AG04450 (cell line): ENCODE results near the gene CASP7. TPM values are rescaled to one million over a fixed set of nuclear protein-coding genes. Genes with fewer than 3 reads are reported as not detected.

Experiments used
- CTCF ChIA-PET: fragments of 300-600, 350-600 bp; formaldehyde crosslinking; extraction: SDS; loops from one replicate; lab custom pipeline; 2022; ENCODE audit warnings: antibody characterized with exemption, inconsistent platforms; lab: Charles Lee
- POLR2A ChIA-PET: fragments of 350-600 bp; formaldehyde crosslinking; extraction: SDS; loops from one replicate; lab custom pipeline; 2021; ENCODE audit warnings: antibody characterized with exemption, inconsistent platforms; lab: Yijun Ruan, JAX
- DNase-seq: peaks from one replicate; pipeline ENCODE4 v3.0.0-alpha.2; 2011; ENCODE audit warnings: low read depth, low spot score
- H3K27ac ChIP-seq: one replicate; pipeline ENCODE4 v1.5.1; 2012; ENCODE audit warnings: low read depth, low read length, control low read depth
- H3K27me3 ChIP-seq: one replicate; pipeline ENCODE4 v1.6.0; 2012; ENCODE audit warnings: low read length; ENCODE audit not compliant: control insufficient read depth, insufficient read depth
- H3K4me3 ChIP-seq: 2 replicates; pipeline ENCODE4 v1.5.1; 2011; ENCODE audit warnings: mild to moderate bottlenecking, low read depth, low read length, control low read depth
- H3K9me3 ChIP-seq: 2 replicates; pipeline ENCODE4 v1.5.1; 2012; ENCODE audit warnings: low read length; ENCODE audit not compliant: control insufficient read depth, insufficient read depth
- CTCF ChIP-seq: IDR thresholded peaks from 2 replicates; pipeline ENCODE4 v1.5.1; 2011; ENCODE audit warnings: low read depth, low read length, control low read depth, inconsistent platforms
- polyA plus RNA-seq: library from polyadenylated mRNA; depleted of rRNA; stranded (reverse); fragments of >200 nt; gene quantifications from 2 replicates; pipeline ENCODE4 v1.2.3, GENCODE V29; 2011

CASP7 gene
- polyA plus RNA-seq, 1 experiment: 33.7 TPM

- no peak for TF ChIP-seq CTCF
- Histone ChIP-seq H3K9me3 (no peaks in the 10 kb centered on the region), H3K27me3 (no peaks in the 10 kb centered on the region), H3K4me3 (no peak overlapping the region), H3K27ac (no peak overlapping the region)
- CTCF ChIA-PET: interaction anchor here (0.5 kb wide), 1 partner anchor 9 kb away, joined by 3 read pairs; no protein-coding TSS in a partner anchor
- POLR2A ChIA-PET: interaction anchor here (0.7 to 0.9 kb wide), 2 partner anchors 9 to 438 kb away, joined by 3 read pairs; partner anchors contain the start of gene CCDC186
- DNase-seq: no peak
These were observed 56.9 kb downstream of the CASP7 start for GRCh38 chr10:113736576-113736975.

GRCh38 chr10:113739031-113739430 is 59.3 kb downstream of the CASP7 start:
- no peak overlapping the region for H3K27ac ChIP-seq
- H3K27me3 ChIP-seq: no peaks in the 10 kb centered on the region
- no peaks in the 10 kb centered on the region for H3K9me3 ChIP-seq
- POLR2A ChIA-PET: no interaction called here
- TF ChIP-seq CTCF: no peak
- H3K4me3 ChIP-seq: no peak overlapping the region
- no peak for DNase-seq
- CTCF ChIA-PET: no interaction called here

- no peak overlapping the region for H3K27ac ChIP-seq
- H3K27me3 ChIP-seq: no peaks in the 10 kb centered on the region
- CTCF ChIA-PET: no interaction called here
- no peak for DNase-seq
- no peak for TF ChIP-seq CTCF
- no peak overlapping the region for H3K4me3 ChIP-seq
- POLR2A ChIA-PET: no interaction called here
- no peaks in the 10 kb centered on the region for H3K9me3 ChIP-seq
These were observed 59.9 kb downstream of the CASP7 start for GRCh38 chr10:113739577-113739976.

- H3K27me3 ChIP-seq: no peaks in the 10 kb centered on the region
- DNase-seq: no peak
- H3K9me3 ChIP-seq: no peaks in the 10 kb centered on the region
- POLR2A ChIA-PET: no interaction called here
- CTCF ChIA-PET: no interaction called here
- no peak overlapping the region for H3K4me3 ChIP-seq
- H3K27ac ChIP-seq: no peak overlapping the region
- no peak for TF ChIP-seq CTCF
These were observed 61.1 kb downstream of the CASP7 start for GRCh38 chr10:113740850-113741249.

- no peaks in the 10 kb centered on the region for H3K9me3 ChIP-seq
- DNase-seq: no peak
- H3K27me3 ChIP-seq: no peaks in the 10 kb centered on the region
- H3K4me3 ChIP-seq: no peak overlapping the region
- H3K27ac ChIP-seq: no peak overlapping the region
- ChIA-PET POLR2A (no interaction called here), CTCF (interaction anchor here (0.6 kb wide), 1 partner anchor 33 kb away, joined by 3 read pairs; no protein-coding TSS in a partner anchor)
- TF ChIP-seq CTCF: no peak
These were observed 62.8 kb downstream of the CASP7 start for GRCh38 chr10:113742466-113742865.
